Measurements from ENCODE around the gene BPTF.

DNA sequence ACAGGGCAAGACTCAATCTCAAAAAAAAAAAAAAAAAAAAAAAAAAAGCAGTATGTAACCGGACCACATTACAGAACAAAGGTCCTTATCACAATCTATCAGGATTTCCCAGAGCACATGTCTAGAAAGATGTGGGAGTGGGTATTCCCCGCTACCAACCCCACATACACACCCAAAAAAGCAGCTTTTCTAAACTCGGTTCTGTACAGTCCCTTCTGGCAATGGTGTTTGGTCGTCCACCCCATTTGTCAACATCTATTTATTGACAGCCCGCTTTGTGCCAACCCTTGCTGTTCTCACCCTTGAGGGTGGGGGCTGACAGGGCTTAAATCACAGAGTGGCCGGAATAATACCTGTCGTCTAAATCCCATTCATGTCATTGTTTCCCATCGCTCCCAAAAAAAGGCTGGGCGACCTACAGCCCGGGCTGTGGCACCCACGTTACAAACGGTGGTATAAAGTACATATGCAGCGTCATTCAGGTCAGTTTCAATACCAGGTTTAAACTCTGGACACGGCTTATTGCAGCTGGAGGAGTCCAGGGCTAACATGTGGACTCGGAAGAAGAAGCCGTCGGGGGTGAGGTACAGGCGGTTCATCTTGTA is 167.3 kb downstream of the BPTF start:
- TF ChIP-seq EZH2 (IDR thresholded peaks at IDR 0.05; ENCODE audit: low read length, unreplicated experiment): no peak
- TF ChIP-seq, protein P1, sequence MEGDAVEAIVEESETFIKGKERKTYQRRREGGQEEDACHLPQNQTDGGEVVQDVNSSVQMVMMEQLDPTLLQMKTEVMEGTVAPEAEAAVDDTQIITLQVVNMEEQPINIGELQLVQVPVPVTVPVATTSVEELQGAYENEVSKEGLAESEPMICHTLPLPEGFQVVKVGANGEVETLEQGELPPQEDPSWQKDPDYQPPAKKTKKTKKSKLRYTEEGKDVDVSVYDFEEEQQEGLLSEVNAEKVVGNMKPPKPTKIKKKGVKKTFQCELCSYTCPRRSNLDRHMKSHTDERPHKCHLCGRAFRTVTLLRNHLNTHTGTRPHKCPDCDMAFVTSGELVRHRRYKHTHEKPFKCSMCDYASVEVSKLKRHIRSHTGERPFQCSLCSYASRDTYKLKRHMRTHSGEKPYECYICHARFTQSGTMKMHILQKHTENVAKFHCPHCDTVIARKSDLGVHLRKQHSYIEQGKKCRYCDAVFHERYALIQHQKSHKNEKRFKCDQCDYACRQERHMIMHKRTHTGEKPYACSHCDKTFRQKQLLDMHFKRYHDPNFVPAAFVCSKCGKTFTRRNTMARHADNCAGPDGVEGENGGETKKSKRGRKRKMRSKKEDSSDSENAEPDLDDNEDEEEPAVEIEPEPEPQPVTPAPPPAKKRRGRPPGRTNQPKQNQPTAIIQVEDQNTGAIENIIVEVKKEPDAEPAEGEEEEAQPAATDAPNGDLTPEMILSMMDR (conservative IDR thresholded peaks at IDR 0.05; ENCODE audit: low read depth, low read length): no peak
- no peak for TF ChIP-seq EZH2phosphoT487 (IDR thresholded peaks at IDR 0.05; ENCODE audit: borderline replicate concordance, low read length)
